PFSK-1 (cell line): ENCODE results near the gene GTF3C2.

Experiments
- POLR2AphosphoS5 ChIP-seq: IDR thresholded peaks from 2 replicates; pipeline ENCODE4 v1.6.1; 2012; ENCODE audit warnings: low read depth, mild to moderate bottlenecking, control low read depth, low read length, moderate library complexity
- TAF1 ChIP-seq: IDR thresholded peaks from 2 replicates; pipeline ENCODE4 v1.6.1; 2012; ENCODE audit warnings: low read length, control low read depth, borderline replicate concordance; ENCODE audit not compliant: insufficient read depth

- TF ChIP-seq TAF1 (no peak), POLR2AphosphoS5 (no peak)
These were observed 73.7 kb downstream of the GTF3C2 start for GRCh38 chr2:27282892-27283291.
